ENCODE data around the gene EFL1. TPM values are rescaled to one million over a fixed set of nuclear protein-coding genes. Genes with fewer than 3 reads are reported as not detected.

EFL1 gene
- total RNA-seq, 1 donor from 2014 or later: 13.8 TPM

DNA sequence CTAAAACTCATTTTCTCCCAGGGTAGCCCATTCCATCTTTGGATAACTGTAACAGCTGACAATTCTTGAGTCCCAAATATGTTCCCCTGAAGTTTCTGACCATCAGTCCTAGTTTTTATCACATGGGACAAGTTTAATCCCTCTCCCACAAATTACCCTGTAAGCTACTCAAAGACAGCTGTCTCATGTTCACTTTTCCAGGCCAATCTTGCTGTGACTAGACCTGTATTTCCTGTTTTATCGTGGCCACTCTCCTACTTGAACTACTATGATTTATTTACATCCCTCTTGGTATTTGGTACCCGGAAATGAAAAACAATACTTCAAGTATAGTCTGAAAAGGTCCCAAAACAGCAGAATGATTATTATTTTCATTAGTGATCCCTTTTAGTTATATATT is 121.6 kb downstream of the EFL1 start:
- Histone ChIP-seq H3K36me3 (peaks cover 12% of the 10 kb centered on the region), H3K4me1 (peaks cover 7% of the 10 kb centered on the region), H3K4me3 (no peak overlapping the region), H3K27ac (no peak overlapping the region), H3K27me3 (no peaks in the 10 kb centered on the region), H3K9me3 (no peaks in the 10 kb centered on the region)
- TF ChIP-seq, protein P1, sequence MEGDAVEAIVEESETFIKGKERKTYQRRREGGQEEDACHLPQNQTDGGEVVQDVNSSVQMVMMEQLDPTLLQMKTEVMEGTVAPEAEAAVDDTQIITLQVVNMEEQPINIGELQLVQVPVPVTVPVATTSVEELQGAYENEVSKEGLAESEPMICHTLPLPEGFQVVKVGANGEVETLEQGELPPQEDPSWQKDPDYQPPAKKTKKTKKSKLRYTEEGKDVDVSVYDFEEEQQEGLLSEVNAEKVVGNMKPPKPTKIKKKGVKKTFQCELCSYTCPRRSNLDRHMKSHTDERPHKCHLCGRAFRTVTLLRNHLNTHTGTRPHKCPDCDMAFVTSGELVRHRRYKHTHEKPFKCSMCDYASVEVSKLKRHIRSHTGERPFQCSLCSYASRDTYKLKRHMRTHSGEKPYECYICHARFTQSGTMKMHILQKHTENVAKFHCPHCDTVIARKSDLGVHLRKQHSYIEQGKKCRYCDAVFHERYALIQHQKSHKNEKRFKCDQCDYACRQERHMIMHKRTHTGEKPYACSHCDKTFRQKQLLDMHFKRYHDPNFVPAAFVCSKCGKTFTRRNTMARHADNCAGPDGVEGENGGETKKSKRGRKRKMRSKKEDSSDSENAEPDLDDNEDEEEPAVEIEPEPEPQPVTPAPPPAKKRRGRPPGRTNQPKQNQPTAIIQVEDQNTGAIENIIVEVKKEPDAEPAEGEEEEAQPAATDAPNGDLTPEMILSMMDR (IDR thresholded peaks at IDR 0.05): no peak
- intact Hi-C loops (cut with DNase I): no loop called here
- ATAC-seq (peak; percentile 45), DNase-seq (no peak)

DNA sequence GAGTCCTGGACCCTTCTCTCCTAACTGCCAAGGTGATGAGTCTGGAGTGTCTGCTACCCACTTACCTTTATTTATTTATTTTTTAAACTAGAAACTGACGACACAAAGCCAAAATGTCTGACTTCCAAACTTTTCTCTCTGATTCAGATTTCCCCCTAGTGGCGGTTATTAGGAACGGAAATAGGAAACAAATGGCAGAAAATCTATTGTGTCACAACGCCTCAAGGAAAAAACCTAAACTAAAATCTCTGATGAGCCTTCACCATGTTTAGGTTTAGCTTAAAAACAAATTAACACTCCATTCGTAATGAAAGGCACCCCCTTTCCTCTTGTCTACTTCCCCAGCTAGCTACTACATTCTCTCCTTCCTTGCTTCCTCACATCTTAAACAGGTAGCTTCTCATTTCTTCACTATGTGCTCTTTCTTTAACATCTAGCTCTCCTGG is 122.7 kb downstream of the EFL1 start:
- ATAC-seq: no peak
- TF ChIP-seq, protein P1 (IDR thresholded peaks at IDR 0.05): peak; percentile 75
- H3K9me3 ChIP-seq: no peaks in the 10 kb centered on the region
- no peak overlapping the region for H3K27ac ChIP-seq
- intact Hi-C loops (cut with DNase I): no loop called here
- peaks cover 12% of the 10 kb centered on the region for H3K36me3 ChIP-seq
- no peak for DNase-seq
- peaks cover 7% of the 10 kb centered on the region for H3K4me1 ChIP-seq
- no peaks in the 10 kb centered on the region for H3K27me3 ChIP-seq
- no peak overlapping the region for H3K4me3 ChIP-seq

DNA sequence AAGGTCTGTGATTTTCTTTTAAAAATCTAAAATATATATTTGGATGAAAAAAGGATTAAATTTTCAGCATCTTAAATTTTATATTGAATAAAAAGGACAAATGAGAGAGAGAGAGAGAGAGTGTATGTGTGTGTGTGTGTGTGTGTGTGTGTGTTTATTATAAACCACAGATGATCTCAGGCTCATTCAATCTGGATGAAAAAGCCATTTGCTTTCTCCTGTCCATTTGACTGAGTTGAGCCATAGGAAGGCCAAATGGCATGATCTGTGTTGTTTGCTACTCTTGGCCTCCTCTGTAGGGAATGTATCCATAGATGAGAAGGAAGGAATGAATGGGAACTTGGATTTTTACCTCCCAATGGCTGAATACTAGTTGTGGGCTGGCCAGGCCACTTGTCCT is 124.2 kb downstream of the EFL1 start:
- ATAC-seq: no peak
- Histone ChIP-seq H3K27ac (no peak overlapping the region), H3K27me3 (no peaks in the 10 kb centered on the region), H3K4me3 (no peak overlapping the region), H3K9me3 (no peaks in the 10 kb centered on the region), H3K36me3 (peaks cover 12% of the 10 kb centered on the region), H3K4me1 (peaks cover 7% of the 10 kb centered on the region)
- intact Hi-C loops (cut with DNase I): no loop called here
- no peak for DNase-seq
- TF ChIP-seq, protein P1 (IDR thresholded peaks at IDR 0.05): no peak

DNA sequence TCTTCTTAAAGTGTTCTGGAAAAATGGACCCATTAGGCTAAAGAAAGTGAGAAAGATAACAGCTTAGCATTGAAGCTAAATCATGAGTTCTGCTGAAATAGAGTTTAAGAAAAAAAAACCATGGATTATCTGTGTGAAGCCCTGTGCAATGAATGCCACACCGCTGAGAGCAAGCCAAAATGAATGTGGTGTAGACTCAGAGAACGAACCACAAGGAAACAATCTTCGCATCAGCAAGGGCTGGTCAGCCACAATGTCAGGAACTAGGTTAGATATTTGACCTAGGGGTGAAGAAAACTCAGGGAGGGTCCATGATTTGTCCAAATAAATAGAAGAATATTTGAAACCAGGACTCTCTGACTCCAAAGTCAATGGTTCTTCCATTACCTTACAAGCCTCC is 125.3 kb downstream of the EFL1 start:
- peaks cover 7% of the 10 kb centered on the region for H3K4me1 ChIP-seq
- DNase-seq (no peak), ATAC-seq (no peak)
- intact Hi-C loops (cut with DNase I): no loop called here
- H3K27ac ChIP-seq: no peak overlapping the region
- no peak overlapping the region for H3K4me3 ChIP-seq
- H3K27me3 ChIP-seq: no peaks in the 10 kb centered on the region
- TF ChIP-seq, protein P1 (IDR thresholded peaks at IDR 0.05): no peak
- no peaks in the 10 kb centered on the region for H3K9me3 ChIP-seq
- peaks cover 12% of the 10 kb centered on the region for H3K36me3 ChIP-seq

DNA sequence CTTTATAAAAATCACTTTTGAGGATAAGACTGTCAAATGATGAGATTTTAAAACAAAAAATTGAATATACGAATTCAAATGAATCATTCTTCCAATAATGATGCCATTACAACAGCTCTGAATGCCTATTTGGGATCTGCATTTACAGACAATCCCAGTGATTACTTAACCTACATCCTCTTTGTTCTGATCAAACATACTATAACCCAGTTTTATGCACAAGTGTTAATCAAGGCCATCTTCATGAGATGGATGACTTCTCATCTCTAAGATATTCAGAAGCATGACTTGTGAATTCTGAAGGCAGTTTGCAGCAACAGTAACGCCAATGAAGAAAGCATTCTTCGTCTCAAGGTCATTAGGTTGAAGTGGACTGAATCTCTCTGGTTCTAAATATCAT is 126.4 kb downstream of the EFL1 start:
- intact Hi-C loops (cut with DNase I): no loop called here
- TF ChIP-seq, protein P1 (IDR thresholded peaks at IDR 0.05): no peak
- no peaks in the 10 kb centered on the region for H3K27me3 ChIP-seq
- no peak overlapping the region for H3K27ac ChIP-seq
- ATAC-seq (no peak), DNase-seq (no peak)
- H3K9me3 ChIP-seq: no peaks in the 10 kb centered on the region
- peaks cover 12% of the 10 kb centered on the region for H3K36me3 ChIP-seq
- no peak overlapping the region for H3K4me3 ChIP-seq
- H3K4me1 ChIP-seq: peaks cover 7% of the 10 kb centered on the region

DNA sequence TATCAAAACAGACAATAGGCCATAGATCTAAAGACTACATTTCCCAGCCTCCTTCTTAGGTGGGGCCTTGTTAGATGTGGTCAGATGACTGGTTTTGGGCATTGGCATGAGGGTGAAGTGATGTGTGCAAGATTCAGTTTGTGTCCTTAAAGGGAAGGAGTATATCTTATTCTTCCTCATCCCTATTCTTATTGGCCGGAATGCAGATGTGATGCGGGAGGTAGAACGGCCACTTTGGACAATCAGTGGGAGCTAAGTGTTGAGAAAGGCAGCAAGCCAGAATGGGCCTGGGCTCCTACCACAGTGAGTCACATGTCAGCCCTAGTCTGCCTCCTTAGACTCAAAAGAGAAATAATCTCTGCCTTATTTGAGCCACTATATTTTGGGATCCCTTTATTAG is 126.9 kb downstream of the EFL1 start:
- DNase-seq: no peak
- intact Hi-C loops (cut with DNase I): no loop called here
- no peak for ATAC-seq
- TF ChIP-seq, protein P1 (IDR thresholded peaks at IDR 0.05): no peak
- Histone ChIP-seq H3K9me3 (no peaks in the 10 kb centered on the region), H3K4me3 (no peak overlapping the region), H3K36me3 (peaks cover 12% of the 10 kb centered on the region), H3K27ac (no peak overlapping the region), H3K27me3 (no peaks in the 10 kb centered on the region), H3K4me1 (peaks cover 7% of the 10 kb centered on the region)
